H1 (cell line): ENCODE data around the gene SERHL2. TPM values are rescaled to one million over a fixed set of nuclear protein-coding genes. Genes with fewer than 3 reads are reported as not detected.
A peak's percentile ranks its signal among the peaks of the same experiment; 100 is the strongest.

ENCODE experiments used
- CHD7 ChIP-seq: fragments of 300-600 bp; sonication (generic); IDR thresholded peaks from 2 replicates; pipeline ENCODE4 v1.7.1; 2012; ENCODE audit warnings: low read length, moderate library complexity, mild to moderate bottlenecking, inconsistent platforms; ENCODE audit not compliant: insufficient replicate concordance
- CTCF ChIP-seq, 3 experiments: IDR thresholded peaks; 1 replicate in 2 of 3; 2 replicates in 1 of 3; pipeline versions ENCODE4 v1.5.1 to v1.6.1; 2011; ENCODE audit warnings: low read length in 3 of 3, mild to moderate bottlenecking in 3 of 3, inconsistent platforms in 2 of 3, low read depth in 1 of 3, moderate library complexity in 1 of 3; ENCODE audit not compliant: insufficient read depth in 1 of 3; ENCODE audit errors: control extremely low read depth in 1 of 3
- EP300 ChIP-seq, 2 experiments: IDR thresholded peaks; 1 replicate in 1 of 2; 2 replicates in 1 of 2; pipeline ENCODE4 v1.6.1; 2011 to 2012; ENCODE audit warnings: low read depth in 2 of 2, low read length in 2 of 2, mild to moderate bottlenecking in 2 of 2, borderline replicate concordance in 1 of 2, inconsistent platforms in 1 of 2, moderate library complexity in 1 of 2
- JUN ChIP-seq: IDR thresholded peaks from 2 replicates; pipeline ENCODE4 v1.6.1; 2011; ENCODE audit warnings: low read depth, mild to moderate bottlenecking, improper control_type of control experiment, low read length
- JUND ChIP-seq: IDR thresholded peaks from 2 replicates; pipeline ENCODE4 v1.6.1; 2011; ENCODE audit warnings: mild to moderate bottlenecking, improper control_type of control experiment, low read length
- KDM5A ChIP-seq: fragments of 200-600 bp; IDR thresholded peaks from 2 replicates; pipeline ENCODE4 v1.7.1; 2012; ENCODE audit warnings: mild to moderate bottlenecking, low read length, inconsistent platforms, mixed read lengths
- SP1 ChIP-seq: IDR thresholded peaks from 2 replicates; pipeline ENCODE4 v1.6.1; 2011; ENCODE audit warnings: low read depth, low read length
- polyA plus RNA-seq, 7 experiments: library from polyadenylated mRNA; depleted of rRNA in 3 of 7; stranded (reverse) in 5 of 7; unstranded in 2 of 7; fragments of >200 nt in 5 of 7; fragments of 200-250 nt in 2 of 7; gene quantifications; 1 replicate in 5 of 7; 2 replicates in 1 of 7; 4 replicates in 1 of 7; pipeline versions ENCODE4 v1.2.1 to v1.2.3, GENCODE V29; 2011 to 2013; ENCODE audit warnings: missing spikeins in 2 of 7, mixed read lengths in 2 of 7
- total RNA-seq: library from RNA; stranded (reverse); fragmentation: NEBNext Ultra II Directional; extraction: Animal tissue kit (Norgen Biotek cat#: 25700); gene quantifications from 2 replicates; pipeline ENCODE4 v1.2.1, GENCODE V29; 2021

The SERHL2 gene
- total and polyA plus RNA-seq, 2 of the 8 experiments (the other 6 are each of a cell fraction or from before 2014, with no cell fraction given) = 0.91 TPM; not detected in 1

- TF ChIP-seq KDM5A (no peak), JUND (peak; percentile 74; the same call in 1 of the 2 replicates), CHD7 (no peak), CTCF (IDR thresholded peaks at IDR 0.05; ENCODE audit: control extremely low read depth in 1 of 3, insufficient read depth in 1 of 3, low read depth in 1 of 3, low read length in 3 of 3) (no peak), JUN (0 out of 2 replicates have a peak, but pooled peaks have one; percentile 7), EP300 (IDR thresholded peaks at IDR 0.05; ENCODE audit: borderline replicate concordance in 1 of 2, low read depth in 2 of 2, low read length in 2 of 2) (peak in 1 of 2 experiments; percentile 80; a peak in 1 of 3 replicates), SP1 (peak; percentile 92)
Measured at GRCh38 chr22:42615092-42615859, 61.5 kb downstream of the SERHL2 start (continued).
